GM21526 (cell line): ENCODE data around the gene COL23A1.

Experiments used
- ATAC-seq: cut with Tn5 transposase; IDR thresholded peaks from one replicate; pipeline ENCODE4 v1.9.1; 2021; ENCODE audit warnings: moderate library complexity; ENCODE audit not compliant: unreplicated experiment, low FRiP score

Gene COL23A1

GRCh38 chr5:178387061-178387855 is 202.9 kb downstream of the COL23A1 start:
- ATAC-seq = no peak

DNA sequence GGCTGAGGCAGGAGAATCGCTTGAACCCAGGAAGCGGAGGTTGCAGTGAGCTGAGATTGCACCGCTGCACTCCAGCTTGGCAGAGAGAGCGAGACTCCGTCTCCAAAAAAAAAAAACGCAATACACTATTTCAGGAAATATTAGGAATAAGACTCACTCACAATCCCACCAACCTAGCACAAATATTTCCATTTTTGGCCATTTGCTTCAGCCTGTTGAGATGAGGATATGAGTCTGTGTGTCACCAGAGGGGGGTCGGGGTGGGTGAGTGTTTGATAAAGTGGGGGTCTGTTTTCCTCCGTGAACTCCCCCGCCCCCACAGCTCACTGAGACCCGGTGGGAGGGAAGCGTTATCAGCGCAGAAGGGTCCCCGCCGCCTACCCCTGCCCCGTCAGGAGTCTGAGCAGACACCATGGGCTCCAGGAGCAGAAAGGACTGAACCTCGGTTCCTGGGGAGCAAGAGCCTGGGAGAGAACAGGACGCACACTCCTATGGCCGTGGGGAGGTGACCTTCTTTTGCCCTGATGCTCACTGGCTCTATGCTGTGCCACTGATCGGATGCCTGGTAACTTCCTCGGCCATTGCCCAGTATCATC is 203.8 kb downstream of the COL23A1 start:
- no peak for ATAC-seq

DNA sequence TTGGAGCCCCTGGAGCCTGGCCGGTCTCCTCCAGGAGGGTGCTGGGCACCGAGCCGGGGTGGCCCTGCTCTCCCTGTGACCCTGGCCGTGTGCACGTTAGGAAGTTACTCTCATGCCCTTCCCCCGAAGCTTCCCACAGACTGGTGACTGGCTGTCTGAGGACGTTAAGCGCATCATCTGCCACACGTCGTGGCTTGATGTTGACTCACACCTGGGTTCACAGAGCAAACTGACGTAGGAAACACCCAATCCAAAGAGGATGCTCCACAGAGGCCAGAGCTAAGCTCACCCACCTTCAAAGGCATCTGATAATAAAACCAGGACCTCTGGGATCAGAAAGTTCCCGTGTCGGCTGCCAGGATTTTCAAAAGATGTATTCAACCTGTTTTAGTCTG is 204.7 kb downstream of the COL23A1 start:
- ATAC-seq = no peak

DNA sequence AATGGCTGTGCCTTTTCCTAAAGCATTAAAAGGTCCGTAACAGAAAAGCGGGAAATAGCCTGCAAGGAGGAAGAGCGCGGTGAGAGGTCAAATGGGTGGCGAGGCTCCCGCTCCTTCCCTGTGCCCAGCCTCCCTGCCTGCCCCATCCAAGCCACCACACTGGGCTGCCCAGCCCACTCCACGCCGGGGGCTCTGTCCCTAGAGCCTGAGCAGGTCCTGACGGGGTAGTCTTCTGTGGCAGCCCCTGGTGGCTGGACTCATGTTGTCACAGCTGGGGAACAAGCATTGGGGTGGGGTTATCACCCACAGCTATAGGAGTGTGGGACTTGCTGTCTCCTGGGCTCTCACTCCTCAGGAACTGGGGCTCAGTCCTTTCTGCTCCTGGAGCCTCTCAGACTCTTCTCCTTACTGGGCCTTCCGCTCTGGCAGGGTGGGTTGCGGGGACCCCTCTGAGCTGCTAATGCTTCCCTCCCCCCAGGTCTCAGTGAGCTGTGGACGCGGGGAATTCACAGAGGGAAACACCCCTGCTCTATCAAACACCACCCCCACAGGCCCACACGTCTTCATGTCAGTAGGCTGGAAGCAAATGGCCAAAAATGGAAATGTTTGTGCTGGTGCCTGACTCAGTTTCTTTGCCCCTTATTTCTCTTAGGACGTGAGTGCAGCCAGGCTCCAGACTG is 205.2 kb downstream of the COL23A1 start:
- ATAC-seq = no peak

- ATAC-seq = no peak
These were observed 206.0 kb downstream of the COL23A1 start for GRCh38 chr5:178383919-178384815.

DNA sequence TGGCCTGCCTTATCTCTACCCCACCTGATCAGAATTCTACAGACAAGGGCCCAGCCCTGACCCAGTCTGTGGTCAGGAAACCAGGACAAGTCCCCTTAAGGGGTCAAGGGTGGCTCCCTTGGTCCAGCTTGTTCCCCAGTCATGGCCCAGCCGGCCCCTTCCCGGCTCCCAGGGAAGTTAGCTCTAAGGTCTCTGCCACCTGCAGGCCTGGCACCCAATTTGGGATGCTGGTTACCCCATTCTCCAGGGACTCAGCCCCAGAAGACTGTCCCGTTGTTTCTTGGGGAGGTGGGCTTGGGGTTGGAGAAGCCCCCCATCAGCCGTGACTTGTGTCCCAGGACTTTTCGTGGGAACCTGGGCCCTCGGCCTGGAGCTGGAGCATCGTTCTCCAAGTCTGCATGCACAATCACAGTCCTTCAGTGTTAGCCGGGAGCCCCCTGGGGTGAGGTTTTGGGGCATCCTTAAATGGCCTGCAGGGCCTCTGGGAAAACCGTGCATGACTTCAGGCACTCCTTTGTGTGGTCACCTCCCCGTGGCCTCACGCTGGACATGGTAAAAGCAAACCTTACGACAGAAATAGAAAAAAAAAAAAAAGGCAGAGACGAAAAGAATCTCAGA is 206.8 kb downstream of the COL23A1 start:
- ATAC-seq = no peak

DNA sequence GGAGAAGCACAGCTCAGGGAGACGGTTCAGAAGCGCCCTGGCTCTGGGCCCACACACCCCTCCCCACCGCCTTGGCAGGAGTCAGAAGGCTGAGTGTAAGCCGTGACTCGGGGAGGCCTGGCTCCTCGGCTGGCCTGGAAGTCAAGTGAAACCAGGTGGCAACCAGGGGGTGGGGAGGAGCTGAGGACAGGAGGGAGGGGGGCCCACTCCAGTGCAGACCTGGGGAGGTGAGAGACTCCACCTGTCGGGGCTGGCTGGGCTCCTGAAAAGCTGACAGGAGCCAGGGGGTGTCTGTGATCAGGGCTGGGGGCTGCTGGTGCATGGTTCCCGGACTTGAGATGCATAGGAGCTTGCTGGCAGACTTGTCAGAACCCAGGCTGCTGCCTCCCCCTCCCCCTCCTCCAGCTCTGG is 207.4 kb downstream of the COL23A1 start:
- ATAC-seq = no peak

DNA sequence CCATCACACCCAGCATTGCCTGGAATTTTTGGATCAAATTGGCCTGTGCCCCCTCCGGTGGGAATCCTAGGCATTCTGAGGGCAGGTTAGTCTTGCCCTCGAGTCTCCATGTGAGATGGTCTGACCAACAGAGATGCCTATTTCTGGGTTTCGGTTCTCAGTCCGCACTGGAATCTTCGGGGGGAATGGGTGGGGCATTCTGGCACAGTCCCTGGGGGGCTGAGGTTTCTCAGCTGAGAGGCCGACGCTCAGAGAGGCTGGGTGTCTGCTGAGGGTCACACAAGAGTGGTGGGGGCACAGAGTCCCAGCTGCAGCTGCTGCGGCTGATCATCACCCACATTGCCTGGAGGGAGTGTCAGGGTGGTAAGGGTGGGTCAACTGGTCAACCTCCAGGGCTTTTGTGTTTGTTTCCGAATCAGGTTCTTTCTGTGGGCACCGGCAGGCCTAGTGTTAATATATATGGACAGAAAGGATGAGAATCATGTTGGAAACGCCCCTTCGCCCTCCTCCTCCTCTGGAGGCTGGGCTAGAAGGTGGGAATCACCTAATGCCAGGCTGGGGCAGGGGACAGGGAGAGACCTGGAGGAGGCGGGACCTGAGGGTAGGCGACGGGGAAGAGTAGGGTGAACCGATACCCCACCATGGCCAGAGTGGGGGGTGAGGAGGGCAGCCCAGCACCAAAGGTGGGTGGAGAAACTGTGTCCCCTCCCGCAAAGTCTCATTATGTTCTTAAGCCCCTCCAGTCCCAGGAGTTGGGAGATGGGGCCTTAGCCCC is 208.1 kb downstream of the COL23A1 start:
- ATAC-seq = no peak

- ATAC-seq = no peak
These were observed 209.0 kb downstream of the COL23A1 start for GRCh38 chr5:178381206-178381605.

GRCh38 chr5:178380541-178381074 is 209.6 kb downstream of the COL23A1 start:
- ATAC-seq = no peak

DNA sequence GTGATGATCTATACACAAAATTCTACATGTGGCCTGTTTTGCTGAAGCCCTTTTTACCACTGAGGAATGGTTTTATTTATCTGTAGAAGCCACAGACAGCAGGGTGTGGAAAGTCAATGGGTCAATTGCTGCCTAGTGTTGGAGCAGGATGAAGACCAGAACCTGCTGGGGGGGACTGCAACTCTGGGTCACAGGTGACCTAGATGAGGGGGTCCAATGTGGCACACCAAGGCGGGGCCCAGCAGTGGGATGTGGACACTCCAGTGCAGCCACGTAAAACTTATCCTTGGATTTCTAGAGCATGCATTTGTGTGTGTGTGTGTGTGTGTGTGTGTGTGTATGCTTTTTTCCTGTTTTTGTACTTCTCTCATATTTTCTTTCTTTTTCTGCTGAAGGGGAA is 210.1 kb downstream of the COL23A1 start:
- ATAC-seq = no peak

- ATAC-seq = no peak
These were observed 211.4 kb downstream of the COL23A1 start for GRCh38 chr5:178378527-178379484.

DNA sequence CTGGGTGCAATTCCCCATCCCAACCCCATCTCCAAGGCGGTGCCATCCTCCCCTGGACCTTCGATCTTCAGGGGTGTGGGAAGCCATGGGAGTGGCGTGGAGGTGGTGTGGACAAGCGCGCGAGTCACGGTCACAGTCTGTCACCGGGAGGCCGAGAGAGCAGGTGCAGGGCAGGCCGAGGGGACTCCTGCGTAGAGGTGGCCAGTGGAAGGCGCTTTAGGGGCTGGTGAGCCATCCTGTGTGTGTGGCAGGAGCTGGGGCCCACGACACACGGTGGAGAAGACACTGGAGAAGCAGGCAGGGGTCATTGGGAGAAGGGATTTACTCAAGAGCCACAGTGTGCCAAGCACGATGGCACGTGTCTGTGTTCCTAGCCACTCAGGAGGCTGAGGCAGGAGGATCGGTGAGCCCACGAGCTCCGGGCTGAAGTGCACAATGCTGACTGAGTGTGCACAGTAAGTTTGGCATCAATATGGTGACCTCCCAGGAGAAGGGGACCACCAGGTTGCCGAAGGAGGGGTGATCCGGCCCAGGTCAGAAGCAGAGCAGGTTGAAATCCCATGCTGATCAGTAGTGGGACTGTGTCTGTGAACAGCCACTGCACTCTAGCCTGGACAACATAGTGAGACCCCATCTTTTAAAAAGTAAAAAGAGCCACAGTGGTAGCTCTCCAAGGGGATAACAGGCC is 212.5 kb downstream of the COL23A1 start:
- ATAC-seq = no peak

GRCh38 chr5:178376921-178377582 is 213.1 kb downstream of the COL23A1 start:
- ATAC-seq = no peak

GRCh38 chr5:178375348-178375747 is 214.8 kb downstream of the COL23A1 start:
- no peak for ATAC-seq

DNA sequence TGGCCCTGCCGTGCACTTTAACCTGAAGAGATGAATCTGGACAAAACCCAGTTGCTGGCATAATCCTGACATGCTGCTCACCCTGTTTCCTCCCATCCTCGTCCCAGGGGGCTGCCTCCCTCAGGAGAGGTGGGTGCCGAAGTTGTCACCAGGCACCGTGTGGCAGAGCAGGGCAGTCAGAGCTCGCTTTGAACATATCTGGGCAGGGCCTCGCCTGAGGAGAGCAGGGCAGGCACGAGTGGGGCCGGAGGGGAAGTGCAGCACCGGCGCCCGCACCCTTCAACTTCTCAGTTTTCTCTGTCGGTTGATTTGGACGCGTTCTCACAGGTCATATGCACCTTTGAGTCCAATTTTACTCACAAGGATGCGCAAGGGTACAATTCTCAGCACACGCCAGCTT is 216.5 kb downstream of the COL23A1 start:
- no peak for ATAC-seq

DNA sequence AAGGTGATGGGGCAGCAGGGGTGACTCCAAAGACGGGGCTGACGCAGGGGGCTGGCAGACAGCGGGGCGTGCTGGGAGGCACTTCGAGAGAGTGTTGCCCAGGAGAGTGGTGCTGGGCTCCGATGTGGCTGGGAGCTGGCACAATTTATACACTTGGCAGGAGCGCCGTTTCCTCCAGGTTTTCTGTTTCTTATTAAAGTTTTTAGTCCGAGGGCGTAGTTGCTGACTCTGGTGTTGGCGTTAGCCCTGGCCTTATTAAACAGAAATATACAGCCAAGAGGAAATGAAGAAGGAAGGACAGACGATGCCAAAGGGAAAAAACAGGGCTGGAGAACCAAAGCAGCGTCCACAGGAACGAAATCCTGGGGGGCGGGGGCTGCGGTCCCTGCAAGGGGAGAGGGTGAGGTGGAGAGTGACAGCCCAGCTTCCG is 218.0 kb downstream of the COL23A1 start:
- no peak for ATAC-seq
